Fibroblast of villous mesenchyme (primary cell): ENCODE data around the gene SRRD. TPM values are rescaled to one million over a fixed set of nuclear protein-coding genes. Genes with fewer than 3 reads are reported as not detected.
A peak's percentile ranks its signal among the peaks of the same experiment; 100 is the strongest.
"Not testable (repeated sequence)": the region's sequence is repeated elsewhere in the genome, so short reads cannot be mapped to it uniquely, and the experiment has no call there.

ENCODE experiments used
- DNase-seq: peaks from one replicate; pipeline ENCODE4 v3.0.0-alpha.2; 2010; ENCODE audit warnings: low read depth
- H3K4me3 ChIP-seq: 2 replicates; pipeline ENCODE4 v1.5.1; 2011; ENCODE audit warnings: low read depth, mild to moderate bottlenecking, low read length
- CTCF ChIP-seq: IDR thresholded peaks from 2 replicates; pipeline ENCODE4 v1.5.1; 2012; ENCODE audit warnings: low read depth, mild to moderate bottlenecking, low read length; ENCODE audit not compliant: insufficient read depth
- total RNA-seq: library from RNA; depleted of rRNA; stranded (reverse); fragments of >200 nt; gene quantifications from 2 replicates; pipeline ENCODE4 v1.2.3, GENCODE V29; 2012

Gene SRRD
- 10.4 and 13.5 TPM in 2 replicates for total RNA-seq

- TF ChIP-seq CTCF, result no peak
- H3K4me3 ChIP-seq, result peak within 1 kb of the TSS; percentile 90
- peak; percentile 93 for DNase-seq
These were observed at the start of gene SRRD, which contains the start of gene HPS4 for GRCh38 chr22:26483439-26484359. SRRD (plus strand) TSS chr22:26483877; CDS start chr22:26483891, 14 bp downstream. HPS4 (minus strand) TSS chr22:26483783; CDS start chr22:26481762, 2,021 bp downstream.

- no peak for DNase-seq
- no peak overlapping the region for H3K4me3 ChIP-seq
- TF ChIP-seq CTCF, result no peak
These were observed 48.2 kb upstream of the SRRD start for GRCh38 chr22:26435327-26436093.

GRCh38 chr22:26436903-26437515 is 46.7 kb upstream of the SRRD start:
- no peak for TF ChIP-seq CTCF
- DNase-seq, result no peak
- no peak overlapping the region for H3K4me3 ChIP-seq

GRCh38 chr22:26437694-26438392 is 45.8 kb upstream of the SRRD start:
- no peak for TF ChIP-seq CTCF
- no peak for DNase-seq
- no peak overlapping the region for H3K4me3 ChIP-seq

GRCh38 chr22:26438776-26439175 is 44.9 kb upstream of the SRRD start:
- H3K4me3 ChIP-seq, DNase-seq: not testable (repeated sequence)

- H3K4me3 ChIP-seq, result no peak overlapping the region
- TF ChIP-seq CTCF, result no peak
- DNase-seq, result no peak
These were observed 44.1 kb upstream of the SRRD start for GRCh38 chr22:26439559-26439958.
